HG03378 (cell line): ENCODE results near the gene MCM3AP.

ENCODE experiments used
- ATAC-seq: cut with Tn5 transposase; IDR thresholded peaks from one replicate; pipeline ENCODE4 v1.9.1; 2021; ENCODE audit warnings: mild to moderate bottlenecking, moderate library complexity; ENCODE audit not compliant: unreplicated experiment

The MCM3AP gene

DNA sequence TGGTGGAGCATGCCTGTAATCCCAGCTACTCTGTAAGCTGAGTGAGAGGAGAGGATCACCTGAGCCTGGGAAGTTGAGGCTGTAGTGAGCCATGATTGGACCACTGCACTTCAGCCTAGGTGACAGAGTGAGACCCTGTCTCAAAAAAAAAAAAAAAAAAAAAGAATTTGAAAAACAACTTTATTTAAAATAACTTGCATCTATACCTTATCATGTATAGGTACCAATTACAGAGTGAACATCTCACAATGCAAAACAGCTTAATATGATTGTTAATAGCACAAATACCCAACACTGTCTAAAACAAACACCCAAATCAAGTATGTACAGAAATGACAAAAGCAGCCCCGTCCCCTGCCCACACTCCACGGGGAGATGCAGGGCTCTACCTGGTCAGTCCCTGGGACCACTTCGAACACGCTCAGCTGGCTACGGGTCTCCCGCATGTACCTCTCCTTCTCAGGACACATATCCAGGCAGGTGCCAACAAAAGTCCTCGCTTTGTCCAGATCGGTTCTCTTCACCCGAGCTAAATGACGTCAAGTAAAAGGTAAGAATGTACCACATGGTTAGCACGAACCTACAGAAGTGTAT, 10.5 kb downstream of the MCM3AP start:
- ATAC-seq = no peak

DNA sequence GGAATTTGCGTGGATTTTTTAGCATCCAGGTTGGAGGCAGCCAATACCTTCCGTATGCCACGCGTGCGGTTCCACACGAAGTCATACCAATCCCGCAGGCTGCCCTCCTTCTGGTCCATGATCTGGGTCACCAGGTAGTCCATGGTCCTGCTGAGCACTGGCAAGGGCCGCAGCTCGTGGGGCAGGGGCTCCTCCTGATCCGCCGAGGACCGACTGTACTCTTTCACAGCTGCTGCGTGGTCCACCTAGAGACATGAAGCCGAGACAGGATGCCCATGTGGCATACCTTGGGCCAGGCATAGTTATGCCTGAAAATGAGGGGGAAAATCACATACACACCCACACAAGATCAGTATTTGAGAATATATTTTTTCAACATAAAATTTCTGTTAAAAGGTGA, 12.1 kb downstream of the MCM3AP start:
- ATAC-seq = no peak

DNA sequence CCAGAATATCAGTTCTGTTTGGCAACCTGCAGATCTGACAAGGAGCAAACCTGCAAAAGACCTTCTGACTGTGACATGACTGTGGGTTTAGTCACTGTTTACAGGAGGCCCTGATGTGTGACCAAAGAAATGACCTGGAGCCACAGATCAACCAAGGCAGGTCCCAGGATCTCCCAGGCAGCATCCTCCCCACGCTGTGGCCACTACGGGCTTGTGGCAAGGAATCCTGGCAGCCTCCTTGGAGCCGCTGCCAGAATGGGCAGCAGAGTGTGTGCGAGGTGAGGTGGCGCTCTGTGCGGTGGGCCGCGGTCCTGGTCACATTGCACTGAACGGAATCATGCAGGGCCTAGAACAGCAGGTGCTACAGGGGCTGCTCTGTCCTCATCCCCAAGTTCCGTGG, 15.9 kb downstream of the MCM3AP start:
- ATAC-seq = no peak

DNA sequence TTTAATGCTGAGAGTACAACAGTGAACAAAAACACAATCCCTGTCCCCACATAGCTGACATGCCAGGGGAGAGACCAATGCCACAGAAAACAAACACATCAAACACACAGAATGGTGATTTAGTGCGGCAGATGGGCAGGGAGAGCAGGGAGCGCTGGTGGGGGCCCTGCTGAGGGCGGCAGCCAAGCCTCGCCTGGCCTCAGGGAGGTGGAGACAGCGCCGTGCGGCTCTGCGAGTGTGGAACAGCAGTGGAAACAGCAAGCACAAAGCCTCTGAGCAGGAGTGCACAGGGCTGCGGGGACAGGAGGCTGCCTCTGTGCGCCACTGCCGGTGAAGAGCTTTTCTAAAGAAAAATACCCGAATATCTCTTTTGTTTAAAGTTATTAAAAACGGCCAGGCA, 17.0 kb downstream of the MCM3AP start:
- ATAC-seq = no peak

DNA sequence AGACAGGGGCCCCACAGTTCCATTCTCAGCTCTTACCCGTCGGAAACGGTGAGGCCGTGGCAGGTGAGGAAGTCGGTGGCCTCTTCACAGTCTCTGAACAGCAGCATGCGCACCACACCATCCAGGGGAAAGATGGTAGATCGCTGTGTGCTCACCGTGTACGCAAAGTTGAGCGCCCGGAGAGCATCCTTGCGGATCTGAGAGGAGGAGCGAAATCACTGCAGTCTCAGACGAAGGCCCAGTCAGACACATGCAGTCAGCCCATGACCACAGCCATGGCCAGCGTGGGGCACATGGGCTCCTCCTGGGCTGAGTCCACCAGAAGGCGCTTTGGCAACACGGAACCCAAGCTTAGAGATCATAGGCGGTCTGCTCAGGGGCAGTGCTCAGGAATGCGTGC, 18.5 kb downstream of the MCM3AP start:
- no peak for ATAC-seq

DNA sequence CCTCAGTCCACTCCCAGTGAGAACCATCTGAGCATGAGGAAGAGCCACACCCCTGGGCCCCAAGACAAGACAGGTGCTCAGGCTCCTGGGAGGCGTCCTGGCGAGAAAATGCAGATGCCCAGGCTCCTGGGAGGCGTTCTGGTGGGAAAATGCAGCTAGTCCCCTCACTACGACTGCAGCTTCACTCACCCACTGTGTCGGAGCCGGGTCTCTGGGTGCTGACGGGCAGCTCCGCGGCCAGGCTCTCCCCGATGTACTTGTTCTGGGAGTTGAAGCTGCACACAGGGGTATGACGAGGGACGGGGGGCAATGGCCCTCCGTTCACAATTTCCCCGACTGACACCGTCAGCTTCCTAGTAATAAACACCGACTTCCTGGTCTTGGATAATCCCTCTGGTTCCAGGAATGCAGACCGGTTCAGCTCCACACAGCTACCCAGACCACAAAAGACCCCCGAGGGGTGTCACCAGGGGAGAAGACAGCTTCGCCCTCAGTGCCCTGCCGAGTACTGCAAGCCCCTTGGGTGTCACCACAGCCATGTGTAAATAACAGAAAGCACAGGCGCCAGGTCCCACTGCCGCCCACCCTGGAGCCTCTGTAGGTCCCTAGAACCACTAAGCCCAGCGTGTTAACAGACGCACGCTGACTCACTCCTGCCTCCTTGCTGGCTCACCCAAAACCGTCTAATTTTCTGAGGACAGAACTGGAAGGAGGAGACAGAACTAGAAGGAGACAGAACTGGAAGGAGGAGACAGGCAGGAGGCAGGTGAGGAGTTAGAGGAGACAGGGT, 19.5 kb downstream of the MCM3AP start:
- ATAC-seq = no peak

DNA sequence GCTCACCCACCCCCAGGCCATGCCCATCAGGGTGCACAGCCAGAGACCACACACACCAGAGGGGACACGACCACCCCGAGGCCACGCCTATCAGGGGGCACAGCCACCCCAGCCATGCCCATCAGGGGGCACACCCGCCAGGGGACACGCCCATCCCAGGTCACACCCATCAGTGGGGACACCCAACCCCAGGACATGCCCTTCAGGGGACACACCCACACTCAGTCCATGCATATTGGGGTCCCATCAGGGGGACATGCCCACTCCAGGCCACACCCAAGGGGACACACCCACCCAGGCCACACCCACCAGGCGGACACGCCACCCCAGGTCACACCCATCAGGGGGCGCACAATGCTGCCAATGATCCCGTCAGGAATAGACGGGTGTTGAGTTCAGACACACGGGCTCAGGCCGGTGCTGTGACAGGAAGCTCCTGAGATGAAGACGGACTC, 20.7 kb downstream of the MCM3AP start:
- no peak for ATAC-seq

DNA sequence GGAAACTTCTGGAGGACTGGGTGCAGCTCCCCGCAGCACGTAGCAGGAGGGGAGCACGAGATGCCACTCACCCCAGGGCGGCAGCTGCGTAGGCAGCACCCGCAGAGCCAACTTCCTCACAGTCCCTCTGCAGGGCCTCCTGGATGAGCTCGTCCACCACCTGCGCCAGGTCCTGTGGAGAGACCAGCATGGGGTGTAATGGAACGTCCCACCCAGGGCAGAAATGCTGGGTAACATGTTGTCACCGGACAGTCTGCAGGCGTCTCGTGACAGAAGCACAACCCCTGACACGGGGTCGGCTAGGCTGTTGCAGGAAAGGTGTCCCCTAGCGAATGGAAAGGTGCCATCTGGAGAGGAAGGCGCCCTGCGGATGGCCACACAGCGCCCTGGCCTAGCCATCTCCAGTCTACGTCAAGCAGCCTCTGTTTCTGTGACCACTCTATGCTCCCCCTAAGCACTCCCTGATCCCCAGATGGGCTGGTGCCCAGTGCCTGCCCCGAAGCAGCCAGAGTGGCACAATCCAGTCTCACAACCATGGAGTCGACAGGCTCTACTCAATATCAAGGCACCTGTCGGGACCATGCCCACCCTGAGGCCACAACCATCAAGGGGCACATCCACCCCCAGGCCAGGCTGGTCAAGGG, 21.2 kb downstream of the MCM3AP start:
- ATAC-seq = no peak

DNA sequence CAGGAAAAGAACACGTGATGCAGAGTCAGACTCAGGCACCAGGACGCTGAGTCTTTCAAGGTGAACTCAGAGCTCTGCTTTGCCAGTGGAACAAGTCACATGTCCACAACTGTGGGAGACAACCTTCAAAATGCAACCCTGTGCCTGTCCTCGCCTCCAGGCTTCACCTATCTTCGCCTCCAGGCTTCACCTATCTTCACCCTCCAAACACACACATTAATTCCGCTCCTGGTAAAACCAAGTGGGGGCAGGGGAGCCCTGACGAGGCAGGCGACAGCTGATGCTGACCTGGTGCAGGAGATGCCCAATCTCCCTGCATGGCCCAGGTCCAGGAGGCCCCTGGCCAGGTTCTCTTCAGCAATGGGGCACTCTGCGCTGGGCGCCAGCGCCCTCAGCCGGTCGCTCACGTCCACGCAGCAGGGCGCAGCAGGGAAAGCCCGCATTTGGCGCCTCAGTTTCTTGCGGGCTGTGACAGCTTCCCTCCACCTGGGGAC, 28.9 kb downstream of the MCM3AP start:
- ATAC-seq = no peak

DNA sequence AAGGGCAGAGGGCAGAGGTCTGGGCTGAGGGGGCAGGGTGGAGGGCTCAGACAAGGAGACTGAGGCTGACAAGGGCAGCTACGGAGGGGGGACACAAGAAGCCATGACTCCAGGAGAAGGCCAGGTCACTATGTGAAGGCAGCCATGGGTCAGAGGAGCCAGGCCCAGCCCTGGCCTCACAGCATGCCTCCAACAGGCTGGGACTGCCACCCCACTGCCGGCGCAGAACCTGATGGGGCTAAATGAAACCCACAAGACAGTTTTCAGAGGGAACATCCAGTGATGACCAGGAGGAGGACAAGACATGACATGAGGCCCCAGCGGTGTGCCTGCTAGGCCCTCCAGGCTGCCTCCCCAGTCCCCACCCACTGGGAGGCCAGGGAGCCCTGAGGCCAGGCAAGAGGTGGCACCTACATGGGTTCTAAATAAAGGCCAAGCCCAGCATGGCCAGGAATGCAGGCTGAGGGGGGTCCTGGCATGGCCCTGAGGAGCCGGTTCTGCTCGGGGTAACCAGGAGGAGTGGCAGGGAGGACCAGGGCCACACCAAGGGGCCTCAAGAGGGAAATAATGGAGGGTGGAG, 29.6 kb downstream of the MCM3AP start:
- no peak for ATAC-seq

DNA sequence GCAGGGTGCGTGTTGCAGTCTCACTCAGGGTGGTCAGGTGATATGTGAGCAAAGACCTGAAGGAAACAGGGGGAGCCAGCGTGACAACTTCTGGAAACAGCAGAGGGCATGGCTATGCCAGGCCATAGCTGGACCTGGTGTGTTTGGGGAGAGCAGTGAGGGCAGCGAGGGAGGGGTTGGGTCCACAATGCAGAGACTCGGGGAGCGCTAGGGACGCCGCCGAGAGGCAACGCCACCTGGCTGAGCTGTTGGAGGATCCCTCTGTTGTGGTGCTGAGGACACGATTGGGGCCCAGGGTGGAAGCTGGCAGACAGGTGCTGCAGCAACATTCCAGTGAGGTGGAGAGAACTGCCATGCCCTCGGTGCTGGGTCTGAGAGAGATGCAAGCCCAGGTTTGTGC, 30.2 kb downstream of the MCM3AP start:
- ATAC-seq = no peak

DNA sequence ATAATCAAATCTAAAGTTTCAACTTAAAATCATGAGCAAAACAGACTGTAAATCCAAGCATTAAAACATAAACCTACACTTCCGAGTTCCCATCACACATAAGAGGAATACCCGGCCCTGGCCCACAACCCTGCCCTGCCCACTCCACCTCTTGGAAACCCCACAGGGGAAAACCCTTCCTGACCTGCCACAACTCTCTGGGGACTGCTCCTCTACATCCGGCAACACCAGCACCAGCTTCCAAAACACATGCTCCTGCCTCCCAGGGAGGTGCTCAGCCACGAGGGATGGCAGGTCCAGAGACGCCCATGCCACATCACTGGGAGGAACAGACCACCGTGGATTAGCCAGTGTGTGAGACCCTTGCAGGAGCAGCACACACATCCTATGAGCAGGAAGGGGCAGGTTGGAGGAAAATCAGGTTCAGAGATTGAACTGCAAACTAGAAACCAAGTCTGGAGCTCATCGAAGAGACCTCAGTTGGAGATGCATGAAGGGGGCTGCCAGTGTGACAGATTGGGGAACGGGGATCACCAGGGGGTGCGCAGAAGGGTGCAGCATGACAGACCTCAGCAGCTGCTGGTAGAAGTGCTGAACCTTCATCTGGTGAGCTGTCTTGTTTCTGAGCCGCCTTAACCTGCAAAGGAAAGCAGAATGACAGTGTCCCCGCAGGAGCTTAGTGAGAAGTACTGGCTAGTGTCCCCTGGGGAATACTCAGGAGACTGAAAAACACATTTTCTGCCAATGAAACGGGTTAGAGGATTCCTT, 31.0 kb downstream of the MCM3AP start:
- no peak for ATAC-seq

DNA sequence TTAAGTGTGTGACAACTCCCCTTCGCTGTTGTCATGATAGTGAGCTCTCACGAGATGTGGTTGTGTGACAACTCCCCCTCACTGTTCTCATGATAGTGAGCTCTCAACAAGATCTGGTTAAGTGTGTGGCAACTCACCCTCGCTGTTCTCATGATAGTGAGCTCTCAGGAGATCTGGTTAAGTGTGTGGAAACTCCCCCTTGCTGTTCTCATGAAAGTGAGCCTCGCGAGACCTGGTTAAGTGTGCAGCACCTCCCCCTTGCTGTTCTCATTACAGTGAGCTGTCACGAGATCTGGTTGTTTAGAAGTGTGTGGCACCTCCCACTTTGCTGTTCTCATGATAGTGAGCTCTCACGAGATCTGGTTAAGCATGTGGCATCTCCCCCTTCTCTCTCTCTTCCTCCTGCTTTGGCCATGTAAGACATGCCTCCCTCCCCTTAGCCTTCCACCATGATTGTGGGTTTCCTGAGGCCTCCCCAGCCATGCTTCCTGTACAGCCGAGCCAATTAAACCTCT, 31.7 kb downstream of the MCM3AP start:
- peak; percentile 59 for ATAC-seq

DNA sequence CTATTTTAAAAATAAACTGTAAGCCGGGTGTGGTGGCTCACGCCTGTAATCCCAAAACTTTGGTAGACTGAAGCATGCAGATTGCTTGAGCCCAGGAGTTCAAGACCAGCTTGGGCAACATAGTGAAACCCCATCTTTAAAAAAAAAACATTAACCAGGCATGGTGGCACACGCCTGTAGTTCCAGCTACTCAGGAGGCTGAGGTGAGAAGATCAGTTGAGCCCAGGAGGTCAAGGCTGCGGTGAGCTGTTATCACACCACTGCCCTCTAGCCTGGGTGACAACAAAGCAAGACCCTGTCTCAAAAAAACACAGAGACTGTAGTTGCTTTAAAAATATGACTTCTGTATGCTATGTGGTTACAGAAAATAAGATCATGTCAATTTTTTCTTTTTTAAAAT, 32.6 kb downstream of the MCM3AP start:
- ATAC-seq = no peak

DNA sequence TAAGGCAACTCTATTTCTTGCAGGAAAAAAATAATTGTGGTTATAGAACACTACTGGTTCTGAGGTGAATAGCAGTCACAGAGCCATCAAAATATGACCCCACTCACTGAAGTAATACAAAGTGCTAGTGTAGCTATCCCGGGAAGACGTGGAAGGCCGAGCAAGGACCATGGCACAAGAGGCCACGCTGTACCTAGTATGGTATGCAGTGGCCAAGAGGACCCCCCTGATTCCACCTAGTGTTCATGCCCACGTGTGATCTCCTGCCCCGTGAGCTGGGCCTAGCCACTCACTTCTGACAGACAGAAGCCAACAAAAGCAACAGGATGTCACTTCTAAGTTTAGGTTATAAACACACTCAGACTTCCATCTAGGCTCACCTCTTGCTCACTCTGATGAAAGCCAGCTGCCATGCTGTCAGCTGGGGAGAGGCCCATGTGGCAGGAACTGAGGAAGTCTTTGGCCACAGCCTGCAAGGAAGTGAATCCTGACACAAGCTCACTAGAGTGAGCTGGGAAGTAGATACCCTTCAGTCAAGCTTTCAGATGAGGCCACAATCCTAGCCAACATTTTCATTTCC, 35.2 kb downstream of the MCM3AP start:
- ATAC-seq = no peak

DNA sequence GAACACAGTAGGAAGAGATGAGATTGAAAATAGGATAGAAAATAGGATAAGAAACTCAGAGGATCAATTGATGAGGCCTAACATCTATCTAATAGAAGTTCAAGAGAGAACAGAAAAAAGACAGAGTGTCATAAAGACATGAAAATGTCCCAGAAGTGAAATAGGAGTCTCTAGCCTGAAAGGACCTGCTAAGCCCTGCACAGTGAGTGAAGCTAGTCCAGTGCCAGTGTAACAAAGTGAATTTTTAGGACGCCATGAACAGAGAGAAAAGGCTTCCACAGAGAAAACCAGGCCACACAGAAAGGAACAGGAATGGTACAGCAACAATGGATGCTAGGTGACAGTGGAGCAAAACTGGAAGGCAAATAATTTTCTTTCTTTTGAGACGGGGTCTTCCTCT, 36.6 kb downstream of the MCM3AP start:
- no peak for ATAC-seq

DNA sequence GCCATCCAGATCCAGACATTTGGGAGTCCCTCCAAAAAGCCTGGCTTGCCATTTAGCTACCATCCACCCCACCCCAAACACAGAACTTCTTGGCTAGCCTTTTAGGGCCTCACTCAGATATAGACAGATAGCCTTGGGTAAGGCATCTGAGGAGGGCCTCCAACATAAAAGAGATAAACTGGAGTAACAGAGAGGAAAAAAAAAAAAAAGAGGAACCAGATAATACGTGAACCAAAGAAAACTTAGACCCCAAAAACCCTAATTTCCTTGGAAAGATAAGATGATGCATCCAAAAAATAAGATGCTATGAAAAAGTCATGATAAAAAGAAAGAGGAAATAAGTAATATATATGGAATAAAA, 37.0 kb downstream of the MCM3AP start:
- no peak for ATAC-seq

DNA sequence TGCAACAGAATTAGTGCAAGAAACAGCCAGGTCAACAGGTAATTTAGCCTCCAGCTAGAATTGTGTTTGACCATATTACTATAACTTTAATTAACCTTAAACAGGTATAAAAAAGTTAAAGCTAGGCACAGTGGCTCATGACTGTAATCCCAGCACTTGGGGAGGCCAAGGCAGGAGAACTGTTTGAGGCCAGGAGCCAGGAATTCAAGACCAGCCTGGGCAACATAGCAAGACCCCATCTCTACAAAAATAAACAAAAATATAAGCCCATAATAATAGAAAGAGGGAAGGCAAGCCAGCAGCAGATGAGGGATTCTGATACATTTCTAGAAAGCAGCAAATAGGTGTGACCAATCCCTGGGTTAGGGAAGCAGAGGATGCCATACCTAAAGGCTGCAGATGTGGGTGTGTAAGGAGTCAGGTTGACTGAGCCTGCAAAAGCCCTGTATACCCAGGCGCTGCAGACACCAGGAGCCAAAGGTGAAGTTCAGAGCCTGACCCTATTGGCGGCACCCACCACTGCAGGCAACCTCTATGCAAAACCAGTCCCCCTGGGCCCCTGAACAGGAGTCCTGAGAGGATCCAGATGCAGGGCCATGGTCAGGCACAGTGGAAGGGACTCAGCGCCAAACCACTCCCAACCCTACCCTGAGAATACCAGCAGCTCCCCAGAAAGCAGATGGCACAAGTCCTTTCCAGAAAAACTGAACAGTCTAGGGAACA, 37.6 kb downstream of the MCM3AP start:
- no peak for ATAC-seq

DNA sequence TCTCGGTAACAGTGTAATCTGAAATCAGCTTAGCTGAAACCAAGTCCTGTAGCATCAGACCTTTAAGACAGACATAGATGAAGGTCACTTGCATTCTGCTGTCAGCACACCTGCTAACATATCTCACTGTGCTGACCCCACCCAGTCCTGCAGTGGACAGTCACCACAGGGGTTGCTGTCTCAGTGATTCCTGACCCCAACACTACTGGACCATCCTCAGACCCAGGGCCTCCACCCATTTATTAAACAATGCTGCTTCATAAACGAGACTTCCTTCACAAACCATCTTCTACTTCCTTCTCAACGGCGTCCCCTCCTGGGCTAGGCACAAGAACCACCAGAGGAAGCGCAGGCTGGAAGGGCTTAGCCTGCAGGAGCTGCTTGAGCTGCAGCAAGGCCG, 39.1 kb downstream of the MCM3AP start:
- no peak for ATAC-seq
